K562 (cell line): ENCODE data around the gene NDUFB8.

Experiments used
- CREB1 ChIP-seq, 2 experiments: sonication (generic) in 1 of 2; formaldehyde crosslinking in 1 of 2; IDR thresholded peaks; 2 replicates each; pipeline versions ENCODE4 v1.6.1 to v1.8.0; 2012 to 2022; ENCODE audit warnings: inconsistent platforms in 1 of 2, mild to moderate bottlenecking in 1 of 2, missing genetic modification reagents in 1 of 2, moderate library complexity in 1 of 2
- HDAC6 ChIP-seq: IDR thresholded peaks from 2 replicates; pipeline ENCODE4 v1.6.1; 2012; ENCODE audit warnings: low read depth, mild to moderate bottlenecking, control low read depth, inconsistent platforms, low read length, moderate library complexity
- JUNB ChIP-seq: fragments of 450-650 bp; formaldehyde crosslinking; conservative IDR thresholded peaks from 2 replicates; pipeline ENCODE4 v1.4.0; 2020; ENCODE audit warnings: mild to moderate bottlenecking
- POLR2A ChIP-seq: fragments of 450-650 bp; conservative IDR thresholded peaks from 2 replicates; pipeline ENCODE4 v1.6.1; 2016
- POLR2B ChIP-seq: fragments of 450-650 bp; IDR thresholded peaks from 2 replicates; pipeline ENCODE4 v1.6.1; 2018; ENCODE audit warnings: low read depth; ENCODE audit not compliant: partially characterized antibody
- TF ChIP-seq, protein P1 (sequence below), 3 experiments: IDR thresholded peaks in 2 of 3; conservative IDR thresholded peaks in 1 of 3; 2 replicates each; pipeline ENCODE4 v1.5.1; 2011 to 2012; ENCODE audit warnings: low read length in 3 of 3, mild to moderate bottlenecking in 3 of 3, control low read depth in 2 of 3, improper control_type of control experiment in 1 of 3, inconsistent platforms in 1 of 3, low read depth in 1 of 3, mixed read lengths in 1 of 3, moderate library complexity in 1 of 3; ENCODE audit not compliant: insufficient read depth in 2 of 3

DNA sequence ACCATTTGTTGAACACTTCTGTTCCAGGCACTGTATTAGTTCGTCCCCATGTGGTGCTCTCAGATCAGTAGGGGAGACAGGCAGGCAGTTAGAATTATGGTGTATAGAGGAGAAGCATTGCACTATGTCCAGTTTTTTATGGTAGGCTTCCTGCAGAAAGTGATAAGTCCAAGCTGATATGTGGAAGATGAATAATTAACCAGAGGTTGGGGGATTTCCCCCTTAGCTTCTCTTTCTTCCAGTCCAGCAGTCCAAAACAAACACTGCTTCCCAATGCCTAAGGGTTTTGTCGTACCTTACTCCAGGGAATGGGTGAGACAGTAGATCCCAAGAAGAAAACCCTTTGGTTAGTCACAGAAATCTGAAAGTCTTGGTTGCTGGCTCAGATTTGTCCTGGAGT is 25.2 kb upstream of the NDUFB8 start:
- TF ChIP-seq, protein P1, sequence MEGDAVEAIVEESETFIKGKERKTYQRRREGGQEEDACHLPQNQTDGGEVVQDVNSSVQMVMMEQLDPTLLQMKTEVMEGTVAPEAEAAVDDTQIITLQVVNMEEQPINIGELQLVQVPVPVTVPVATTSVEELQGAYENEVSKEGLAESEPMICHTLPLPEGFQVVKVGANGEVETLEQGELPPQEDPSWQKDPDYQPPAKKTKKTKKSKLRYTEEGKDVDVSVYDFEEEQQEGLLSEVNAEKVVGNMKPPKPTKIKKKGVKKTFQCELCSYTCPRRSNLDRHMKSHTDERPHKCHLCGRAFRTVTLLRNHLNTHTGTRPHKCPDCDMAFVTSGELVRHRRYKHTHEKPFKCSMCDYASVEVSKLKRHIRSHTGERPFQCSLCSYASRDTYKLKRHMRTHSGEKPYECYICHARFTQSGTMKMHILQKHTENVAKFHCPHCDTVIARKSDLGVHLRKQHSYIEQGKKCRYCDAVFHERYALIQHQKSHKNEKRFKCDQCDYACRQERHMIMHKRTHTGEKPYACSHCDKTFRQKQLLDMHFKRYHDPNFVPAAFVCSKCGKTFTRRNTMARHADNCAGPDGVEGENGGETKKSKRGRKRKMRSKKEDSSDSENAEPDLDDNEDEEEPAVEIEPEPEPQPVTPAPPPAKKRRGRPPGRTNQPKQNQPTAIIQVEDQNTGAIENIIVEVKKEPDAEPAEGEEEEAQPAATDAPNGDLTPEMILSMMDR (IDR thresholded peaks at IDR 0.05 in 2 of 3, conservative IDR thresholded peaks at IDR 0.05 in 1 of 3; ENCODE audit: insufficient read depth in 2 of 3, low read depth in 1 of 3, low read length in 3 of 3) = no peak
- no peak for TF ChIP-seq POLR2A
- TF ChIP-seq POLR2B = no peak
- TF ChIP-seq JUNB = no peak
- no peak for TF ChIP-seq CREB1 (IDR thresholded peaks at IDR 0.05)
- no peak for TF ChIP-seq CREB1 (CRISPR knock-in tag; IDR thresholded peaks at IDR 0.05)
- TF ChIP-seq HDAC6 = no peak
